HG02798 (cell line): ENCODE results near the gene LRPAP1.

ENCODE experiments used
- ATAC-seq: cut with Tn5 transposase; IDR thresholded peaks from one replicate; pipeline ENCODE4 v1.9.1; 2021; ENCODE audit warnings: mild to moderate bottlenecking; ENCODE audit not compliant: unreplicated experiment, poor library complexity

The LRPAP1 gene

DNA sequence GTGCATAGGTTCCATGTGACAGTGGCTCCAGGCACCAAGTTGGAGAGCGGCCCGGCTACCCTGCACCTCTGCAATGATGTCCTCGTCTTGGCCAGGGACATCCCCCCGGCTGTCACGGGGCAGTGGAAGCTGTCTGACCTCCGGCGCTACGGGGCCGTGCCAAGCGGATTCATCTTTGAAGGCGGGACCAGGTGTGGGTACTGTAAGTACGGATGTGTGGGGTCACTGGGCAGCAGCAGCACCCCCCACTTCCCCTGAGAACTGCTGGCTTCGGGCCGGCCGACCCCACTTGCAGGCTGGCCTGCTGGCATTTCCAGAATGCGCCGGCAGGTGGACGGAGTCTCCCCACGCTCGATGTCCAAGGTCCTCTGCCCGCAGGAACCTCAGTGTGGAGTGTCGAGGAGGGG lies 55.9 kb downstream of the LRPAP1 start:
- no peak for ATAC-seq

DNA sequence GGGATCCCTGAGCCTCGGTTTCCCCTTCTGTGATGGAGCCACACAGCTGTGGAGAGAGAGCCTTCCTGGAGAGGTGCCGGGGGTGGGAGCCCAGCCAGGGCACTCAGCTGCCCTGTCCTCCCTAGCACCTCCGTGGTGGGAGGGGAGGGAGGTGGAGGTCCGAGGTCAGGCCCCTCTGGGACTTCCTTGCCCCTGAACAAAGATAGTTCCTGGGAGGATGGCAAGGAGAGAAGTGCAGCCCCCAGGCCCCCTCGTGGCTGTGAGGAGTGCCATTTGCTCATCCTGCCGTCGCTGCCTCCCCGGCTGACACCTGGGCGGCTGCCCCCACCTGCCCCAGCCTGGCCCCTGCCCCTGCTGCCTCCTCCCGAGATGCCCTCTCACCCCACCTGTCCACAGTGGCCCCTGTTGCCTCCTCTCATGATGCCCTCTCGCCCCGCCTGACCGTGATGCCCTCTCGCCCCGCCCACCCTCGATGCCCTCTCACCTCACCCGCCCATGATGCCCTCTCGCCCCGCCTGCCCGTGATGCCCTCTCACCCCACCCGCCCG lies 56.4 kb downstream of the LRPAP1 start:
- no peak for ATAC-seq

- no peak for ATAC-seq
Measured at GRCh38 chr4:3475041-3475712, 57.0 kb downstream of the LRPAP1 start.

GRCh38 chr4:3473996-3474765 lies 58.0 kb downstream of the LRPAP1 start:
- no peak for ATAC-seq

GRCh38 chr4:3473181-3473950 lies 58.9 kb downstream of the LRPAP1 start:
- ATAC-seq, result no peak

GRCh38 chr4:3472411-3473141 lies 59.6 kb downstream of the LRPAP1 start:
- ATAC-seq, result no peak

GRCh38 chr4:3471886-3472285 lies 60.3 kb downstream of the LRPAP1 start:
- no peak for ATAC-seq

GRCh38 chr4:3471098-3471760 lies 61.0 kb downstream of the LRPAP1 start:
- no peak for ATAC-seq

DNA sequence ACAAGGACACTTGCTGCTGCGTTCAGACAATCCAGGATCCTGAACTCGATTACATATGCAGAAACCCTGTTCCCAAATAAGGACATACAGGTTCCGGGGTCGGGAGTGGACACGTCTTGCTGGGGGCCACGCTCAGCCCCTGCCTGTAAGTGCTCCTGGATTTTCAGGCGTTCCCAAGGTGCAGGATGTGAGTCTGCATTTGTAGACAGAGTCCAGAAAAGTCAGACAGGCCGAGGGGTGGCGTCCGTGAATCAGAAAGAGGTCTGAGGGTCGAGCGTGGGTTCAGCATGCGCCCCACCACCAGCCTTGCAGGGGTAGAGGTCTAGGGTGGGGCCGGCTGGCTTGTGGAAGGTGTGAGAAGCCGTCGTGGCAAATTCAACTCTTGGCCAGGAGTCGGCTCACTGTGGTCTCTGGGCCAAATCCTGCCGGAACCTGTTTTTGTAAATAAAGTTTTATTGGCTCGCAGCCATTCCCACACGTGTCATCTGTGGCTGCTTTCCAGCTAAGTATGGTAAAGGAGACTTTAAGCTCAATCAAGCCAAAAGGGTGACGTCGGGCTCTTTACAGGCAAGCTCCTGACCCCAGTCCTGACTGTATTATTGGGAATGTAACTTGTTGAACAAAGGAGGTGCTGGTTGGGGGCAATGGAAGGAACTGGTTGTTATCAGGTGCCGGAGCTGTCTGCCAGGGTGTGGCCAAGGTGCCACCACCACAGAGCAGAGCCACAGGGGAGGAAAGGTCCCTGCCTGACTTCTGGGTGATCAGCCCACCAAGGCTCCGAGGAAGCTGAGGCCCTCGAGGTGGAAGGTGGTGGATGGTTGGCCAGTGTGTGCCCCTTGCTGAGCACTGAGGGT lies 61.8 kb downstream of the LRPAP1 start:
- ATAC-seq, result no peak

GRCh38 chr4:3469386-3470243 lies 62.6 kb downstream of the LRPAP1 start:
- no peak for ATAC-seq

DNA sequence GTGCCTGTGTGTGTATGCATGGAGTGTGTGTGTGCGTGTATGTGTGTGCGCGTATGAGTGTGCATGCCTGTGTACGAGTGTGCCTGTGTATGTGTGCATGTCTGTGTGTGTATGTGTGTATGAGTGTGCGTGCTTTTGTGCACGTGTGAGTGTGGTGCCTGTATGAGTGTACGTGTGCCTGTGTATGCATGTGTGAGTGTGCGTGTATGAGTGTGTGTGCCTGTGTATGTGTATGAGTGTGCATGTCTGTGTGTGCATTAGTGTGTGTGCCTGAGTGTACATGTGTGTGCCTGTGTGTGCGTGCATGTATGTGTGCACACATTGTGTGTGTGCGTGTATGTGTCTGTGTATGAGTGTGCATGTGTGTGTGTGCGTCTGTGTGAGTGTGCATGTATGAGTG lies 63.4 kb downstream of the LRPAP1 start:
- no peak for ATAC-seq

DNA sequence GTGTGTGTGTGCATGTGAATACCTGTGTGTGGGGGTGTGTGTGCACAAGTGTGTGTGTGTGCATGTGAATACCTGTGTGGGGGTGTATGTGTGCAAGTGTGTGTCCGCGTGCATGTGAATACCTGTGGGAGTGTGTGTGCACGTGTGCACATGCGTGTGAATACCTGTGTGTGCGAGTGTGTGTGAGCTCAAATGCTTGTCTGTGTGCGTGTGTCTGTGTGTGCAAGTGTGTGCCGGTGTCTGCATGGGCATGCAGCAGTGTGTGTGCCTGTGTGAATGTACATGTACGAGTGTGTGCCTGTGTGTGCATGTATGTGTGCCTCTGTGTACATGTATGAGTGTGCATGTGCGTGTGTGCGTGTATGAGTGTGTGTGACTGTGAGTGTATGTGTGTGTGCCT lies 64.1 kb downstream of the LRPAP1 start:
- no peak for ATAC-seq

DNA sequence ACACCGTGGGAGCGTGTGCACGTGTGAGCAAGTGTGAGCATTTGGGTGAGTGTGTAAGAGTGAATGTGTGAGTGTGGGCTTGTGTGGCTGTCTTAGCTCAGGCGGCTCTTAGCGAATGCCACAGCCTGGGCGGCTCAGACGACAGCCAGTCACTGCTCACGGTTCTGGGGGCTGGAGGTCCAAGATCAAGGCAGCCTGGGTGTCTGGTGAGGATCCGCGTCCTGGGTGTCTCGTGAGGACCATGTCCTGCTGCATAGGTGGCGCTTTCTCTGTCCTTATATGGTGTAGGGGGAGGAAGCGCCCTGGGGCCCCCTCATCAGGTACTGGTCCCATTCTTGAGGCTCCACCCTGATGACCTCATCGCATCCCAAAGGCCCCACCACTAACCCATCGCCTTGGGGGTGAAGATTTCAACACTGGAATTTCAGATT lies 64.6 kb downstream of the LRPAP1 start:
- no peak for ATAC-seq

DNA sequence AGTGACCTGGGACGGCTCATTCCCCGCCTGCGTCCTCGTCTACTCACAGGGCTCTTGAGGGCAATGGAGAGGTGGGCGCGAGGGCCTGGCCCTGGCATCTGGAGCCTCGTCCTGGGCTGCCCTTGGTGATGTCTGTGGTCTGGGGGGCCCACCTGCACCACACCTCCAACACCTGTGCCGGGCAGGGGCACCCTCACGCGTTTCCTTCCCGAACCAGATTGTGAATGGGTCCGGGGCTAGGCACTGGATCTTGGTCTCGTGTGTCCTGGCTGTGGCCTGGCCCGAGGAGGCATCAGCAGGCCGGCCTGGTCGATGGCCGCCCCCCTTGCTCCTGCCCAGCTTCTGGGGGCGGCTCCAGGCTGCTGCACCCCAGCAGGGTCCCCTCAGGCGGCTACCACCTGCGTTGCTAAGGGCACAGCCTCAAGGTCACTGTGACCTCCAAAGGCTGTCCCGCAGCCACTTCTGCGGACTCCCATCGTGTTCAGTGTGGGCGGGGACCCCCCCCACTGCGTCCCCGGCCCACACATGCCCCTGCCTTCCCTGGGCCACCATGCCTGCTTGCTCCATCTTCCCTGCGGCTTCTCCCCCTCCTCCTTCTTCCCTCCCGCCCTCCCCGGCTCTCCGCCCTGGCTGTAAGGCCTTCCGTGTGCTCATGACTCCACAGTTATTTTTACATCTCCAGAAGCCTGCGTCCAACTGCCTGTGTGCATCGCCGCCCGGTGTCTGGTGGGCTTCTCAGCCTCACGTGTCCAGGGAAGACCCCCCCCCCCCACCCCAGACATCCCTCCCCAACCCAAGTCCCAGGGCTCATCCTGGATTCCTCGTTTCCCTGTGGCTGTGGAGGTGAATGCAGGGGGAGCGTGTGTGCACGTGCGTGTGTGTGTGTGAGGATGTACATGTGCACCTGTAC lies 65.3 kb downstream of the LRPAP1 start:
- no peak for ATAC-seq

GRCh38 chr4:3465698-3466671 lies 66.2 kb downstream of the LRPAP1 start:
- ATAC-seq, result no peak
